Measurements from ENCODE around the gene CDH13.

GRCh38 chr16:82979406-82980111 is 352.8 kb downstream of the CDH13 start:
- TF ChIP-seq CTCF (IDR thresholded peaks at IDR 0.05) (no peak), POLR2A (IDR thresholded peaks at IDR 0.05) (no peak)

Measured in thyroid gland (tissue), 4 donors.